Ascending aorta (tissue), 2 donors: ENCODE results near the gene APOBEC3B. TPM values are rescaled to one million over a fixed set of nuclear protein-coding genes. Genes with fewer than 3 reads are reported as not detected.
"Not testable (repeated sequence)": the region's sequence is repeated elsewhere in the genome, so short reads cannot be mapped to it uniquely, and the experiment has no call there.

Experiments
- DNase-seq, 2 donors: peaks; one replicate each; pipeline ENCODE4 v3.0.0-alpha.2; 2019; ENCODE audit warnings: low spot score in 2 of 2
- H3K27ac ChIP-seq, 2 donors: fragments of 200-600 bp; sonication (generic); one replicate each; pipeline ENCODE4 v1.5.1; 2016 to 2017; ENCODE audit warnings: mild to moderate bottlenecking in 1 of 2
- H3K27me3 ChIP-seq: fragments of 200-600 bp; sonication (generic); one replicate; pipeline ENCODE4 v1.5.1; 2017
- H3K36me3 ChIP-seq, 2 donors: fragments of 200-600 bp; sonication (generic); one replicate each; pipeline ENCODE4 v1.5.1; 2016
- H3K4me1 ChIP-seq, 2 donors: fragments of 200-600 bp; sonication (generic); one replicate each; pipeline ENCODE4 v1.5.1; 2016 to 2017; ENCODE audit warnings: mild to moderate bottlenecking in 1 of 2
- H3K4me3 ChIP-seq, 2 donors: fragments of 200-600 bp; sonication (generic); one replicate each; pipeline ENCODE4 v1.5.1; 2016 to 2017; ENCODE audit warnings: mild to moderate bottlenecking in 1 of 2
- H3K9me3 ChIP-seq, 2 donors: fragments of 200-600 bp; sonication (generic); one replicate each; pipeline ENCODE4 v1.5.1; 2016
- CTCF ChIP-seq, 3 experiments: fragments of 200-600 bp in 2 of 3; fragments of 450-650 bp in 1 of 3; sonication (generic) in 2 of 3; IDR thresholded peaks; one replicate each; pipeline ENCODE4 v1.5.1; 2016 to 2019; ENCODE audit warnings: antibody characterized with exemption in 3 of 3, mild to moderate bottlenecking in 1 of 3, moderate library complexity in 1 of 3
- intact Hi-C: fragments of 100-400 bp; cut with DNase I; formaldehyde crosslinking; loops from one replicate; pipeline ENCODE4 v1.15.1; 2023
- total RNA-seq: library from RNA; depleted of rRNA; stranded (reverse); fragments of >200 nt; gene quantifications from one replicate; pipeline ENCODE4 v1.1.0, GENCODE V29; 2016

APOBEC3B gene
- total RNA-seq, 1 donor from 2014 or later: 0.64 TPM

- Histone ChIP-seq H3K9me3 (no peaks in the 10 kb centered on the region), H3K4me3 (no peak overlapping the region), H3K27me3 (no peaks in the 10 kb centered on the region), H3K36me3 (no peaks in the 10 kb centered on the region), H3K4me1 (no peaks in the 10 kb centered on the region), H3K27ac (no peak overlapping the region)
- no peak for DNase-seq
- intact Hi-C loops: no loop called here
- no peak for TF ChIP-seq CTCF (IDR thresholded peaks at IDR 0.05)
Observed at GRCh38 chr22:38955926-38956325, 26.2 kb upstream of the APOBEC3B start.

DNA sequence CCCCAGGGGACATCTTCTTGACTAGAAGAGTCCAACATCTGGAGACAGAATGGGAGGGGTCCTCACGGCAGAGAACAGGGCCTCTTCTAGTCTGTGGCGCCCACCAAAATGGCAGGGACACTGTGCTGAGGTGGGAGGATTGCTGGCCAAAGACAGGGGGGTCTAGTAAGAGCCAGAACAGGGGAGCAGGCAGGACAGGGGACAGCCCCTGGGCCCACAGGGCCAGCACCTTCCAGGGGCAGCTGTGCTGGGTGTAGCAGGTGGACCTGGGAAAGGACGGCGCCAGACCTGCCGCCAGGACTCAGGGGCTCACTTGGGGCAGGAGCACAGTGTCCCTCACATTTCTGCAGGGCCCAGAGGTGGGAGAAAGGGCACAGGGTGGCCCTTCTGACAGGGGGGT is 25.6 kb upstream of the APOBEC3B start:
- no peaks in the 10 kb centered on the region for H3K36me3 ChIP-seq
- no peak for TF ChIP-seq CTCF (IDR thresholded peaks at IDR 0.05)
- H3K4me1 ChIP-seq: no peaks in the 10 kb centered on the region
- no peaks in the 10 kb centered on the region for H3K27me3 ChIP-seq
- no peak overlapping the region for H3K27ac ChIP-seq
- H3K4me3 ChIP-seq: no peak overlapping the region
- DNase-seq: no peak
- no peaks in the 10 kb centered on the region for H3K9me3 ChIP-seq
- intact Hi-C loops: no loop called here

- Histone ChIP-seq H3K27me3 (no peaks in the 10 kb centered on the region), H3K9me3 (no peaks in the 10 kb centered on the region), H3K27ac (no peak within 1 kb of the TSS), H3K4me1 (no peaks in the 10 kb centered on the region), H3K4me3 (no peak within 1 kb of the TSS), H3K36me3 (no peaks in the 10 kb centered on the region)
- TF ChIP-seq CTCF (IDR thresholded peaks at IDR 0.05): no peak
- intact Hi-C loops: no loop called here
- peak in 1 of 2 donors; percentile 73 for DNase-seq
Observed at GRCh38 chr22:38957046-38957770, 24.9 kb upstream of the APOBEC3B start, which contains the start of gene APOBEC3A. APOBEC3A (plus strand) TSS chr22:38957609; CDS start chr22:38957692, 83 bp downstream.

- Histone ChIP-seq H3K9me3 (no peaks in the 10 kb centered on the region), H3K4me1 (no peaks in the 10 kb centered on the region), H3K27me3 (no peaks in the 10 kb centered on the region), H3K27ac (no peak overlapping the region), H3K4me3 (no peak overlapping the region), H3K36me3 (no peaks in the 10 kb centered on the region)
- no peak for DNase-seq
- intact Hi-C loops: no loop called here
- no peak for TF ChIP-seq CTCF (IDR thresholded peaks at IDR 0.05)
Observed at GRCh38 chr22:38957808-38958650, 24.1 kb upstream of the APOBEC3B start.

GRCh38 chr22:38958651-38958943 is 23.6 kb upstream of the APOBEC3B start:
- H3K4me3 ChIP-seq: not testable (repeated sequence)

DNA sequence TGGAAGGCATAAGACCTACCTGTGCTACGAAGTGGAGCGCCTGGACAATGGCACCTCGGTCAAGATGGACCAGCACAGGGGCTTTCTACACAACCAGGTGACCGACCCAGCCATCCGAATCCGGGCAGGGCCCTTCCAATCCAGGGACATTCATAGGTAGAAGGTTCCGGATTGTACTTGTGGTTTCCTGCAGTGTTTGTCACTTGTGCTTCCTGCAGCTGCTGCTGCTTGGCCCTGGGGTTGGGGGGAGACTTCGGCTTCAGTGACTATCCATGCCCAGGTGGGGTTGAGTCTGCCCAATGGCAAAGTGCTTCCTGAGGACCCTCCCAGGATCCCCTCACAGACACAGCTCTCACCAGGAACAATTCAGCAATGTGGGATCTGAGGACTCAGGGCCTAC is 22.6 kb upstream of the APOBEC3B start:
- intact Hi-C loops: no loop called here

More at GRCh38 chr22:38958651-38958943, 23.6 kb upstream of the APOBEC3B start:
- intact Hi-C loops, H3K36me3 ChIP-seq, DNase-seq, H3K4me1 ChIP-seq, H3K27ac ChIP-seq, H3K9me3 ChIP-seq, H3K27me3 ChIP-seq: not testable (repeated sequence)

GRCh38 chr22:38960673-38961072 is 21.5 kb upstream of the APOBEC3B start:
- H3K27ac ChIP-seq, DNase-seq, H3K4me1 ChIP-seq, intact Hi-C loops, H3K36me3 ChIP-seq, H3K27me3 ChIP-seq, H3K4me3 ChIP-seq, H3K9me3 ChIP-seq: not testable (repeated sequence)

More for the DNA sequence above, 22.6 kb upstream of the APOBEC3B start:
- H3K4me1 ChIP-seq: no peaks in the 10 kb centered on the region
- no peaks in the 10 kb centered on the region for H3K27me3 ChIP-seq
- no peak overlapping the region for H3K4me3 ChIP-seq
- no peak overlapping the region for H3K27ac ChIP-seq
- DNase-seq: no peak
- no peaks in the 10 kb centered on the region for H3K9me3 ChIP-seq
- H3K36me3 ChIP-seq: no peaks in the 10 kb centered on the region
- TF ChIP-seq CTCF (IDR thresholded peaks at IDR 0.05): no peak

GRCh38 chr22:38963291-38963738 is 18.8 kb upstream of the APOBEC3B start:
- H3K4me3 ChIP-seq, intact Hi-C loops, H3K36me3 ChIP-seq, DNase-seq, H3K27me3 ChIP-seq, H3K4me1 ChIP-seq, H3K9me3 ChIP-seq, H3K27ac ChIP-seq: not testable (repeated sequence)
